Measurements from ENCODE around the gene PRPSAP2. TPM values are rescaled to one million over a fixed set of nuclear protein-coding genes. Genes with fewer than 3 reads are reported as not detected.

The PRPSAP2 gene
- polyA plus RNA-seq, 1 donor from 2014 or later: 358 TPM

- no peak overlapping the region for H2AFZ ChIP-seq (ENCODE audit: low read depth, low read length)
- TF ChIP-seq MXI1 (conservative IDR thresholded peaks at IDR 0.05; ENCODE audit: poor library complexity, severe bottlenecking) (no peak), EP300 (conservative IDR thresholded peaks at IDR 0.05; ENCODE audit: poor library complexity, severe bottlenecking) (no peak), SMC3 (conservative IDR thresholded peaks at IDR 0.05; ENCODE audit: poor library complexity) (no peak), POLR2AphosphoS5 (IDR thresholded peaks at IDR 0.05) (no peak), EZH2 (IDR thresholded peaks at IDR 0.05; ENCODE audit: borderline replicate concordance, insufficient read depth, low read length, poor library complexity, severe bottlenecking) (no peak), RAD21 (conservative IDR thresholded peaks at IDR 0.05) (no peak), REST (IDR thresholded peaks at IDR 0.05; ENCODE audit: borderline replicate concordance) (no peak), TAF1 (IDR thresholded peaks at IDR 0.05; ENCODE audit: low read depth) (no peak)
- TF ChIP-seq, protein P1, sequence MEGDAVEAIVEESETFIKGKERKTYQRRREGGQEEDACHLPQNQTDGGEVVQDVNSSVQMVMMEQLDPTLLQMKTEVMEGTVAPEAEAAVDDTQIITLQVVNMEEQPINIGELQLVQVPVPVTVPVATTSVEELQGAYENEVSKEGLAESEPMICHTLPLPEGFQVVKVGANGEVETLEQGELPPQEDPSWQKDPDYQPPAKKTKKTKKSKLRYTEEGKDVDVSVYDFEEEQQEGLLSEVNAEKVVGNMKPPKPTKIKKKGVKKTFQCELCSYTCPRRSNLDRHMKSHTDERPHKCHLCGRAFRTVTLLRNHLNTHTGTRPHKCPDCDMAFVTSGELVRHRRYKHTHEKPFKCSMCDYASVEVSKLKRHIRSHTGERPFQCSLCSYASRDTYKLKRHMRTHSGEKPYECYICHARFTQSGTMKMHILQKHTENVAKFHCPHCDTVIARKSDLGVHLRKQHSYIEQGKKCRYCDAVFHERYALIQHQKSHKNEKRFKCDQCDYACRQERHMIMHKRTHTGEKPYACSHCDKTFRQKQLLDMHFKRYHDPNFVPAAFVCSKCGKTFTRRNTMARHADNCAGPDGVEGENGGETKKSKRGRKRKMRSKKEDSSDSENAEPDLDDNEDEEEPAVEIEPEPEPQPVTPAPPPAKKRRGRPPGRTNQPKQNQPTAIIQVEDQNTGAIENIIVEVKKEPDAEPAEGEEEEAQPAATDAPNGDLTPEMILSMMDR (IDR thresholded peaks at IDR 0.05; ENCODE audit: poor library complexity, severe bottlenecking): no peak
- no peaks in the 10 kb centered on the region for H3K9me3 ChIP-seq (ENCODE audit: low read length)
- H3K9ac ChIP-seq (ENCODE audit: low read length): no peak overlapping the region
- H3K36me3 ChIP-seq (ENCODE audit: insufficient read depth, low read length): no peaks in the 10 kb centered on the region
- H3K4me3 ChIP-seq (ENCODE audit: low read length): no peak overlapping the region
- H4K20me1 ChIP-seq (ENCODE audit: insufficient read depth): no peaks in the 10 kb centered on the region
- H3K27ac ChIP-seq (ENCODE audit: low read length): no peak overlapping the region
- no peaks in the 10 kb centered on the region for H3K9me2 ChIP-seq (ENCODE audit: insufficient read depth, low read length)
- no peaks in the 10 kb centered on the region for H3K27me3 ChIP-seq (ENCODE audit: insufficient read depth, low read depth, low read length)
- no peak overlapping the region for H3K4me2 ChIP-seq (ENCODE audit: low read length)
- no peaks in the 10 kb centered on the region for H3K79me2 ChIP-seq (replicated peaks; ENCODE audit: insufficient read depth, low read length)
- no peaks in the 10 kb centered on the region for H3F3A ChIP-seq (ENCODE audit: insufficient read depth, low read length, poor library complexity, severe bottlenecking)
Measured at GRCh38 chr17:18949566-18949965, 91.6 kb downstream of the PRPSAP2 start.

GRCh38 chr17:18950346-18950745 is 92.4 kb downstream of the PRPSAP2 start:
- no peak overlapping the region for H2AFZ ChIP-seq (ENCODE audit: low read depth, low read length)
- no peak for TF ChIP-seq REST (IDR thresholded peaks at IDR 0.05; ENCODE audit: borderline replicate concordance)
- no peak overlapping the region for H3K9ac ChIP-seq (ENCODE audit: low read length)
- no peak overlapping the region for H3K4me3 ChIP-seq (ENCODE audit: low read length)
- no peaks in the 10 kb centered on the region for H3K9me3 ChIP-seq (ENCODE audit: low read length)
- no peaks in the 10 kb centered on the region for H3K36me3 ChIP-seq (ENCODE audit: insufficient read depth, low read length)
- no peaks in the 10 kb centered on the region for H3K79me2 ChIP-seq (replicated peaks; ENCODE audit: insufficient read depth, low read length)
- no peaks in the 10 kb centered on the region for H3K9me2 ChIP-seq (ENCODE audit: insufficient read depth, low read length)
- no peak overlapping the region for H3K27ac ChIP-seq (ENCODE audit: low read length)
- no peaks in the 10 kb centered on the region for H3F3A ChIP-seq (ENCODE audit: insufficient read depth, low read length, poor library complexity, severe bottlenecking)
- H4K20me1 ChIP-seq (ENCODE audit: insufficient read depth): no peaks in the 10 kb centered on the region
- no peaks in the 10 kb centered on the region for H3K27me3 ChIP-seq (ENCODE audit: insufficient read depth, low read depth, low read length)
- H3K4me2 ChIP-seq (ENCODE audit: low read length): no peak overlapping the region

Data from neural cell (in vitro differentiated cells).